ENCODE data around the gene CDK15. TPM values are rescaled to one million over a fixed set of nuclear protein-coding genes. Genes with fewer than 3 reads are reported as not detected.

The CDK15 gene
- total RNA-seq, 1 donor from 2014 or later, result 0.82 TPM

GRCh38 chr2:201904538-201905420, 98.4 kb downstream of the CDK15 start:
- no peak for FAIRE-seq
- no peak for DNase-seq (ENCODE audit: low spot score in 2 of 2)

GRCh38 chr2:201906777-201907562, 100.6 kb downstream of the CDK15 start:
- DNase-seq (ENCODE audit: low spot score in 2 of 2) (no peak), FAIRE-seq (no peak)

GRCh38 chr2:201907563-201907881, 101.2 kb downstream of the CDK15 start:
- FAIRE-seq (no peak), DNase-seq (ENCODE audit: low spot score in 2 of 2) (no peak)

- DNase-seq (ENCODE audit: low spot score in 2 of 2) (no peak), FAIRE-seq (no peak)
Measured at GRCh38 chr2:201908901-201909300, 102.6 kb downstream of the CDK15 start.

- no peak for FAIRE-seq
- no peak for DNase-seq (ENCODE audit: low spot score in 2 of 2)
Measured at GRCh38 chr2:201909348-201909747, 103.0 kb downstream of the CDK15 start.

- DNase-seq (ENCODE audit: low spot score in 2 of 2), result no peak
- no peak for FAIRE-seq
Measured at GRCh38 chr2:201909961-201910361, 103.6 kb downstream of the CDK15 start.

GRCh38 chr2:201911372-201911771, 105.0 kb downstream of the CDK15 start:
- no peak for FAIRE-seq
- DNase-seq (ENCODE audit: low spot score in 2 of 2), result no peak

GRCh38 chr2:201913201-201913600, 106.9 kb downstream of the CDK15 start:
- FAIRE-seq (no peak), DNase-seq (ENCODE audit: low spot score in 2 of 2) (no peak)

GRCh38 chr2:201915446-201915845, 109.1 kb downstream of the CDK15 start:
- DNase-seq (ENCODE audit: low spot score in 2 of 2), result no peak
- no peak for FAIRE-seq

GRCh38 chr2:201916565-201916964, 110.2 kb downstream of the CDK15 start:
- DNase-seq (ENCODE audit: low spot score in 2 of 2) (no peak), FAIRE-seq (no peak)

GRCh38 chr2:201918616-201919307, 112.4 kb downstream of the CDK15 start:
- DNase-seq (ENCODE audit: low spot score in 2 of 2) (no peak), FAIRE-seq (no peak)

- FAIRE-seq (no peak), DNase-seq (ENCODE audit: low spot score in 2 of 2) (no peak)
Measured at GRCh38 chr2:201919308-201919634, 112.9 kb downstream of the CDK15 start.

GRCh38 chr2:201923436-201924328, 117.3 kb downstream of the CDK15 start:
- no peak for FAIRE-seq
- no peak for DNase-seq (ENCODE audit: low spot score in 2 of 2)

GRCh38 chr2:201924453-201924852, 118.1 kb downstream of the CDK15 start:
- no peak for DNase-seq (ENCODE audit: low spot score in 2 of 2)
- no peak for FAIRE-seq

- FAIRE-seq, result no peak
Measured at GRCh38 chr2:201925056-201925455, 118.7 kb downstream of the CDK15 start.

GRCh38 chr2:201926067-201926466, 119.7 kb downstream of the CDK15 start:
- no peak for FAIRE-seq

More at GRCh38 chr2:201925056-201925455, 118.7 kb downstream of the CDK15 start:
- no peak for DNase-seq (ENCODE audit: low spot score in 2 of 2)

GRCh38 chr2:201928363-201928762, 122.0 kb downstream of the CDK15 start:
- DNase-seq (ENCODE audit: low spot score in 2 of 2) (no peak), FAIRE-seq (no peak)

More at GRCh38 chr2:201926067-201926466, 119.7 kb downstream of the CDK15 start:
- no peak for DNase-seq (ENCODE audit: low spot score in 2 of 2)

GRCh38 chr2:201929281-201930026, 123.1 kb downstream of the CDK15 start:
- no peak for FAIRE-seq
- DNase-seq (ENCODE audit: low spot score in 2 of 2), result no peak

GRCh38 chr2:201930043-201930442, 123.7 kb downstream of the CDK15 start:
- DNase-seq (ENCODE audit: low spot score in 2 of 2) (no peak), FAIRE-seq (no peak)
